A549 (cell line): ENCODE data around the gene PLEKHM2. TPM values are rescaled to one million over a fixed set of nuclear protein-coding genes. Genes with fewer than 3 reads are reported as not detected.

ENCODE experiments used
- ATAC-seq, 2 experiments: fragments of 200-7000 bp in 1 of 2; fragments of >200 bp in 1 of 2; cut with Nextera tagmentation in 1 of 2; cut with Tn5 transposase in 1 of 2; 3 replicates each; pipeline versions ENCODE4 v1.8.0 to v1.9.1; 2018 to 2020; ENCODE audit warnings: mild to moderate bottlenecking in 1 of 2, moderate library complexity in 1 of 2
- CTCF ChIA-PET: fragments of 300-600 bp; sonication (Branson Sonifier 250); formaldehyde crosslinking; extraction: SDS; loops from one replicate; lab custom pipeline; 2021; ENCODE audit warnings: antibody characterized with exemption, inconsistent platforms; lab: Yijun Ruan, JAX
- POLR2A ChIA-PET: fragments of 350-600 bp; formaldehyde crosslinking; extraction: SDS; loops from one replicate; lab custom pipeline; 2021; ENCODE audit warnings: antibody characterized with exemption, inconsistent platforms; lab: Yijun Ruan, JAX
- DNase-seq, 2 experiments: peaks; one replicate each; pipeline versions ENCODE4 v3.0.0 to v3.0.0-alpha.2; 2011 to 2016; ENCODE audit warnings: low read depth in 1 of 2, low spot score in 1 of 2
- FAIRE-seq: peaks from 2 replicates; lab custom pipeline; 2011; peaks lifted over from hg19 to GRCh38; lab: Jason Lieb, UNC
- H3K27ac ChIP-seq, 2 experiments: fragments of >200 bp; sonication (Bioruptor Twin); formaldehyde crosslinking; 3 replicates each; pipeline ENCODE4 v1.5.1; 2016 to 2017
- H3K4me1 ChIP-seq: fragments of >200 bp; sonication (Bioruptor Twin); formaldehyde crosslinking; 3 replicates; pipeline ENCODE4 v1.6.1; 2016
- H3K4me2 ChIP-seq: fragments of >200 bp; sonication (Bioruptor Twin); formaldehyde crosslinking; 3 replicates; pipeline ENCODE4 v1.6.1; 2016
- H3K4me3 ChIP-seq: fragments of >200 bp; sonication (Bioruptor Twin); formaldehyde crosslinking; 3 replicates; pipeline ENCODE4 v1.5.1; 2016
- H3K9me3 ChIP-seq: fragments of >200 bp; sonication (Bioruptor Twin); formaldehyde crosslinking; 3 replicates; pipeline ENCODE4 v1.6.1; 2016
- CHD2 ChIP-seq: fragments of 150-350 bp; IDR thresholded peaks from 2 replicates; pipeline ENCODE4 v1.6.1; 2014; ENCODE audit warnings: low read length; ENCODE audit not compliant: partially characterized antibody
- FOXS1 ChIP-seq: fragments of 250-450 bp; sonication (Bioruptor Pico); IDR thresholded peaks from 2 replicates; pipeline ENCODE4 v1.5.0; 2020; ENCODE audit warnings: mild to moderate bottlenecking, moderate library complexity
- MYC ChIP-seq: IDR thresholded peaks from 2 replicates; pipeline ENCODE4 v1.6.1; 2012; ENCODE audit warnings: mild to moderate bottlenecking, inconsistent platforms, low read length, improper control_type of control experiment, borderline replicate concordance
- RAD21 ChIP-seq, 2 experiments: fragments of >200 bp in 1 of 2; sonication (Bioruptor Twin) in 1 of 2; formaldehyde crosslinking in 1 of 2; IDR thresholded peaks in 1 of 2; conservative IDR thresholded peaks in 1 of 2; 2 replicates in 1 of 2; 3 replicates in 1 of 2; pipeline ENCODE4 v1.6.1; 2012 to 2018; ENCODE audit warnings: inconsistent platforms in 1 of 2
- RFX5 ChIP-seq: fragments of 450-650 bp; IDR thresholded peaks from 2 replicates; pipeline ENCODE4 v1.7.1; 2014; ENCODE audit warnings: antibody characterized with exemption, mild to moderate bottlenecking, moderate library complexity
- WGBS: methylation state at CpG from one replicate; pipeline ENCODE4 v1.1.6; 2017; ENCODE audit errors: missing lambda C conversion rate; 5-methylcytosine and 5-hydroxymethylcytosine counted together
- polyA plus RNA-seq, 4 experiments: library from polyadenylated mRNA; depleted of rRNA in 3 of 4; stranded (reverse); fragments of >200 nt; fragmentation: RNase III in 1 of 4; extraction: RNeasy Plus Mini Kit Qiagen cat#74134 plus additional on column Dnase treatment in 1 of 4; gene quantifications; 2 replicates in 3 of 4; 3 replicates in 1 of 4; pipeline ENCODE4 v1.2.3, GENCODE V29; 2011 to 2017
- TF ChIP-seq, protein P1 (sequence below): fragments of 200-600 bp; sonication (generic); IDR thresholded peaks from 2 replicates; pipeline ENCODE4 v1.6.1; 2016; ENCODE audit warnings: antibody characterized with exemption, mild to moderate bottlenecking, moderate library complexity
- TF ChIP-seq, protein P2 (sequence below): fragments of 250-450 bp; sonication (Bioruptor Pico); IDR thresholded peaks from 2 replicates; pipeline ENCODE4 v1.5.0; 2020; ENCODE audit warnings: low read depth, mild to moderate bottlenecking, moderate library complexity
- TF ChIP-seq, protein P3 (sequence below): fragments of 150-350 bp; IDR thresholded peaks from 2 replicates; pipeline ENCODE4 v1.6.1; 2014; ENCODE audit warnings: low read depth, mild to moderate bottlenecking, low read length

The PLEKHM2 gene
- polyA plus RNA-seq, 2 of the 4 experiments (the other 2 are of a cell fraction): 14.7 to 21.5 TPM

DNA sequence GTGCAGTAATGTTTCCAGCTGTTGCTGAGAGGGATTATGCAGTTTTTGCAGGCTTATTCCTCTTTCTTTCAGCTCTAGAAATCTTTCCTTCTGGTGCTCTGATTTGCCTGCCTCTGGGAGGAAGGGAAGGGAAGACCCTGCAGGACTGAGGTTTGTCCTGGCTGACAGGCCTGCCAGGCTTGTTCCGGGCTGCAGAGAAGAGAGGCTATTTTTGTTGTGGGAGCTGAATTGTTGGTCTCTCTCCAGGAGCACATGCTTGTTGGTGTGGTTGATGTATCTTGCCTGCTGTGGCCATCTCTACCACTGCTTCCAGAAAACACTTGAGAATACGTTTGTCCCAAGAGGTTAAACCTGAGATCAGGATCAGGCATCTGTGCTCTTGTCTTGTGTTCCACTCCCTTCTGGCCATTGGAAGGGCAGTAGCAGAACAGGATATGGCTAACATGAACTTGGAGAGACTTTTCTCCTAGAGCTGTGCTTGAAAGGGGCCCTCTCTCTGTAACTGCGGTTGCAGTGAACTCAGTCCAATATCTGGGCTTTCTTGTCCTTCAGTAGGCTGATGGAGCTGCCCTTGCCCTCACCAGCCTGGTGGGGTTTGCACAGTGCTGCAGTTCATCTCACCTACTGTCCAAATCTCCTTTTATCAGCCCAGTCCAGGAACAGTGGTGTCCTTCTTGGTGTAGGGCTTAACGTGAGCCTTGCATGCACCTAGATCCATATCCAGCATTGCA is 30.5 kb downstream of the PLEKHM2 start:
- ChIA-PET CTCF (interaction anchor here (0.6 to 1.7 kb wide), 4 partner anchors 9 to 84 kb away, joined by 3 read pairs; no protein-coding TSS in a partner anchor), POLR2A (no interaction called here)
- 89% methylated on average over 4 of the region's 4 CpGs for WGBS
- Histone ChIP-seq H3K4me3 (no peak overlapping the region), H3K4me1 (no peaks in the 10 kb centered on the region), H3K9me3 (no peaks in the 10 kb centered on the region), H3K4me2 (no peak overlapping the region), H3K27ac (no peak overlapping the region)
- TF ChIP-seq, protein P1, sequence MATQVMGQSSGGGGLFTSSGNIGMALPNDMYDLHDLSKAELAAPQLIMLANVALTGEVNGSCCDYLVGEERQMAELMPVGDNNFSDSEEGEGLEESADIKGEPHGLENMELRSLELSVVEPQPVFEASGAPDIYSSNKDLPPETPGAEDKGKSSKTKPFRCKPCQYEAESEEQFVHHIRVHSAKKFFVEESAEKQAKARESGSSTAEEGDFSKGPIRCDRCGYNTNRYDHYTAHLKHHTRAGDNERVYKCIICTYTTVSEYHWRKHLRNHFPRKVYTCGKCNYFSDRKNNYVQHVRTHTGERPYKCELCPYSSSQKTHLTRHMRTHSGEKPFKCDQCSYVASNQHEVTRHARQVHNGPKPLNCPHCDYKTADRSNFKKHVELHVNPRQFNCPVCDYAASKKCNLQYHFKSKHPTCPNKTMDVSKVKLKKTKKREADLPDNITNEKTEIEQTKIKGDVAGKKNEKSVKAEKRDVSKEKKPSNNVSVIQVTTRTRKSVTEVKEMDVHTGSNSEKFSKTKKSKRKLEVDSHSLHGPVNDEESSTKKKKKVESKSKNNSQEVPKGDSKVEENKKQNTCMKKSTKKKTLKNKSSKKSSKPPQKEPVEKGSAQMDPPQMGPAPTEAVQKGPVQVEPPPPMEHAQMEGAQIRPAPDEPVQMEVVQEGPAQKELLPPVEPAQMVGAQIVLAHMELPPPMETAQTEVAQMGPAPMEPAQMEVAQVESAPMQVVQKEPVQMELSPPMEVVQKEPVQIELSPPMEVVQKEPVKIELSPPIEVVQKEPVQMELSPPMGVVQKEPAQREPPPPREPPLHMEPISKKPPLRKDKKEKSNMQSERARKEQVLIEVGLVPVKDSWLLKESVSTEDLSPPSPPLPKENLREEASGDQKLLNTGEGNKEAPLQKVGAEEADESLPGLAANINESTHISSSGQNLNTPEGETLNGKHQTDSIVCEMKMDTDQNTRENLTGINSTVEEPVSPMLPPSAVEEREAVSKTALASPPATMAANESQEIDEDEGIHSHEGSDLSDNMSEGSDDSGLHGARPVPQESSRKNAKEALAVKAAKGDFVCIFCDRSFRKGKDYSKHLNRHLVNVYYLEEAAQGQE: no peak
- ATAC-seq (no peak), FAIRE-seq (no peak), DNase-seq (no peak)

DNA sequence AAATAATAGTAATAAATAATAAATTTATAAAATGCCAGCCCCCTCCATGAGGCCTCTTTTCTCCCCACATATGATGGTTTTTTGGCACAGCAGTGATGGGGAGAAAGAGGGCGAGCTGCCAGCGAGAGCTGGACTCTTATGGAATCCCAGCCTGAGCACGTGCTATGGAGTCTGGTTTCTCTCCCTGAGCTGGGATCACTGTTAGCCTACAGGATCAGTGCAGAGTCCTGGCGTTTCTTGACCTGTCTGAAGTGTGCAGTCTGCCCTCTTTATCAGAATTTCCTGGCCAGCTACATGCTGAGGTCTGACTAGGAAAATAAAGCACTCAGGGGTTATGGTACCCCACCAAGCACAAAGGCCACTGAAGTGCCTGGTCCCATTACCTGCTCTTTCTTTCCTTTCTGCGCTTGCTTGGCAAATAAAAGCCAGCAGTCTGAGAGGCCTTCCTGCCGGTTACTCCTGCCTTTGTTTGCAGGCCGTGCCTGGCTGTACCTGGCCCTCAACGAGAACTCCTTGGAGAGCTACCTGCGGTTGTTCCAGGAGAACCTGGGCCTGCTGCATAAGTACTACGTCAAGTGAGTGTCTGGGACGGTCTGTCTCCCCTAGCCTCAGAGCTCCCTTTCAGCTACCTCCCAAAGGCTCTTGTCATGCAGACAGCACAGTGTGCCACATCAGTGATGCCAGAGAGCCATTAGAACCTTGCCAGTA is 33.5 kb downstream of the PLEKHM2 start:
- FAIRE-seq (no peak), DNase-seq (no peak), ATAC-seq (no peak)
- 97% methylated on average over 10 of the region's 11 CpGs for WGBS
- no peaks in the 10 kb centered on the region for H3K4me1 ChIP-seq
- TF ChIP-seq MYC: no peak
- TF ChIP-seq, protein P2, sequence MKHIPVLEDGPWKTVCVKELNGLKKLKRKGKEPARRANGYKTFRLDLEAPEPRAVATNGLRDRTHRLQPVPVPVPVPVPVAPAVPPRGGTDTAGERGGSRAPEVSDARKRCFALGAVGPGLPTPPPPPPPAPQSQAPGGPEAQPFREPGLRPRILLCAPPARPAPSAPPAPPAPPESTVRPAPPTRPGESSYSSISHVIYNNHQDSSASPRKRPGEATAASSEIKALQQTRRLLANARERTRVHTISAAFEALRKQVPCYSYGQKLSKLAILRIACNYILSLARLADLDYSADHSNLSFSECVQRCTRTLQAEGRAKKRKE (CRISPR knock-in tag): no peak
- no peak overlapping the region for H3K27ac ChIP-seq
- ChIA-PET POLR2A (no interaction called here), CTCF (interaction anchor here (1.0 to 5.5 kb wide), 2 partner anchors 13 to 22 kb away, joined by 3 to 31 read pairs; no protein-coding TSS in a partner anchor)
- no peaks in the 10 kb centered on the region for H3K9me3 ChIP-seq
- H3K4me2 ChIP-seq: no peak overlapping the region
- no peak overlapping the region for H3K4me3 ChIP-seq

DNA sequence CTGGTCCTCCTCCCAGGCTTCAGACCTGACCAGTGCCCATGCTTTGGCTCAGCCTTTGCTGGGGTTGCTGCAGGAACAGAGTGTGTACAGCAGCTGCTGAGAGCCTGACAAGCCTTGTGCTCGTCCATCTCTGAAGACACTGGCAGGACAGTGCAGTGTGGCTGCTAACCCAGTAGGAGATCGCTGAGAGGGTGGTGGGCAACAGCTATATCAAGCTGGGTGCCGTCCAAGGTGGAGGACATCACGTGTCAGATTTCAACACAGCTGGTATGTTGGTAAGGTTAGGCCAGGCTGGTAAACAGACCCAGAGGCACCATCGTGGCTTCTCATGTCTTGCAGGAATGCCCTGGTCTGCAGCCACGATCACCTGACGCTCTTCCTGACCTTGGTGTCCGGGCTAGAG is 34.1 kb downstream of the PLEKHM2 start:
- ATAC-seq (no peak), FAIRE-seq (no peak), DNase-seq (no peak)
- no peaks in the 10 kb centered on the region for H3K4me1 ChIP-seq
- no peaks in the 10 kb centered on the region for H3K9me3 ChIP-seq
- H3K4me2 ChIP-seq: no peak overlapping the region
- H3K4me3 ChIP-seq: no peak overlapping the region
- H3K27ac ChIP-seq: no peak overlapping the region
- 88% methylated on average over 6 of the region's 8 CpGs for WGBS
- TF ChIP-seq FOXS1 (CRISPR knock-in tag) (no peak), CHD2 (no peak), RFX5 (no peak)
- CTCF ChIA-PET: interaction anchor here (1.0 to 5.5 kb wide), 2 partner anchors 13 to 21 kb away, joined by 3 to 31 read pairs; no protein-coding TSS in a partner anchor
- POLR2A ChIA-PET: no interaction called here

DNA sequence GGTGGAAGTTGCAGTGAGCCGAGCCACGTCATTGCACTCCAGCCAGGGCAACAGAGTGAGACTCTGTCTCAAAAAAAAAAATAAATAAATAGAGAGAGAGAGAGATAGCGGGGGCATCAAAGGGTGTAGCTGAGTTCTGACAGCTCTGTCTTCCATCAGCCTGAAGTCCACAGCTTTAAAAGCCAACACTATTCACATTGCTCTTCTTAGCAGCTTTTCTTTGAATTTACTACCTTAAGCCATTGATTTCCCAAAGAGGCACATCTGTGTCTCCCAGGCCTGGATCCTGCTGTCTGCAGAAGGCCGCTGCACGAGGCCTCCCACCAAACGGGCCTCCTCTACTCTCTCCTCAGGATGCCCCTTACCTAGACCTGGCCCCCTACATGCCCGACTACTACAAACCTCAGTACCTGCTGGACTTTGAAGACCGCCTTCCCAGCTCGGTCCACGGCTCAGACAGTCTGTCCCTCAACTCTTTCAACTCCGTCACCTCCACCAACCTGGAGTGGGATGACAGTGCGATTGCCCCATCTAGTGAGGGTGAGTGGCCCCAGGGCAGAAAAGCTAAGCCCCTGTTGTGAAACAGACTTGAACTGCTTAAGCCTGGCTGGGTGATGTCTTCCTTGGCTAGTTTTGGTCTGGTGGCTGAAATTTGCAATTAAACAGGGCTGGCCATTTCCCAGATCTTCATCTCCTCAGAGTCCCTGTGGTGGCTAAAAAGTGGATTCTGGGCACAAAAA is 35.4 kb downstream of the PLEKHM2 start:
- Histone ChIP-seq H3K4me1 (no peaks in the 10 kb centered on the region), H3K9me3 (no peaks in the 10 kb centered on the region)
- no peak for FAIRE-seq
- 91% methylated on average over 12 of the region's 12 CpGs for WGBS
- POLR2A ChIA-PET: no interaction called here
- DNase-seq: no peak
- TF ChIP-seq, protein P3, sequence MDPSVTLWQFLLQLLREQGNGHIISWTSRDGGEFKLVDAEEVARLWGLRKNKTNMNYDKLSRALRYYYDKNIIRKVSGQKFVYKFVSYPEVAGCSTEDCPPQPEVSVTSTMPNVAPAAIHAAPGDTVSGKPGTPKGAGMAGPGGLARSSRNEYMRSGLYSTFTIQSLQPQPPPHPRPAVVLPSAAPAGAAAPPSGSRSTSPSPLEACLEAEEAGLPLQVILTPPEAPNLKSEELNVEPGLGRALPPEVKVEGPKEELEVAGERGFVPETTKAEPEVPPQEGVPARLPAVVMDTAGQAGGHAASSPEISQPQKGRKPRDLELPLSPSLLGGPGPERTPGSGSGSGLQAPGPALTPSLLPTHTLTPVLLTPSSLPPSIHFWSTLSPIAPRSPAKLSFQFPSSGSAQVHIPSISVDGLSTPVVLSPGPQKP: no peak
- TF ChIP-seq RAD21 (conservative IDR thresholded peaks at IDR 0.05 in 1 of 2, IDR thresholded peaks at IDR 0.05 in 1 of 2): 0 out of 5 replicates have a peak, but pooled peaks of 1 of the 2 experiments have one; percentile 11
- TF ChIP-seq, all 56 proteins: peak for 1
- Histone ChIP-seq H3K4me2 (no peak overlapping the region), H3K27ac (no peak overlapping the region), H3K4me3 (no peak overlapping the region)
- ATAC-seq: no peak
- CTCF ChIA-PET: interaction anchor here (5.5 kb wide), 1 partner anchor 20 kb away, joined by 31 read pairs; no protein-coding TSS in a partner anchor
